ENCODE data around the gene TENT4A. TPM values are rescaled to one million over a fixed set of nuclear protein-coding genes. Genes with fewer than 3 reads are reported as not detected.

Gene TENT4A
- total and polyA plus RNA-seq, 2 of the 13 experiments (the other 11 are each of a cell fraction or from before 2014, with no cell fraction given), result 6.3 to 13.3 TPM

- TF ChIP-seq ZBTB33 (CRISPR knock-in tag; IDR thresholded peaks at IDR 0.05) (no peak), ZNF44 (CRISPR knock-in tag; IDR thresholded peaks at IDR 0.05) (no peak), RELA (CRISPR knock-in tag; IDR thresholded peaks at IDR 0.05) (no peak), ZFAT (CRISPR knock-in tag; conservative IDR thresholded peaks at IDR 0.05) (no peak), SIN3B (IDR thresholded peaks at IDR 0.05; ENCODE audit: low read length) (no peak), HES4 (CRISPR knock-in tag; IDR thresholded peaks at IDR 0.05; ENCODE audit: borderline replicate concordance) (no peak), FOSL2 (CRISPR knock-in tag; IDR thresholded peaks at IDR 0.05) (no peak), ZFP36 (IDR thresholded peaks at IDR 0.05; ENCODE audit: borderline replicate concordance, low read depth, low read length, partially characterized antibody) (no peak), HMG20A (CRISPR knock-in tag; IDR thresholded peaks at IDR 0.05; ENCODE audit: borderline replicate concordance) (no peak)
- TF ChIP-seq, protein P1, sequence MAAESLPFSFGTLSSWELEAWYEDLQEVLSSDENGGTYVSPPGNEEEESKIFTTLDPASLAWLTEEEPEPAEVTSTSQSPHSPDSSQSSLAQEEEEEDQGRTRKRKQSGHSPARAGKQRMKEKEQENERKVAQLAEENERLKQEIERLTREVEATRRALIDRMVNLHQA (CRISPR knock-in tag; IDR thresholded peaks at IDR 0.05), result no peak
- TF ChIP-seq, protein P2, sequence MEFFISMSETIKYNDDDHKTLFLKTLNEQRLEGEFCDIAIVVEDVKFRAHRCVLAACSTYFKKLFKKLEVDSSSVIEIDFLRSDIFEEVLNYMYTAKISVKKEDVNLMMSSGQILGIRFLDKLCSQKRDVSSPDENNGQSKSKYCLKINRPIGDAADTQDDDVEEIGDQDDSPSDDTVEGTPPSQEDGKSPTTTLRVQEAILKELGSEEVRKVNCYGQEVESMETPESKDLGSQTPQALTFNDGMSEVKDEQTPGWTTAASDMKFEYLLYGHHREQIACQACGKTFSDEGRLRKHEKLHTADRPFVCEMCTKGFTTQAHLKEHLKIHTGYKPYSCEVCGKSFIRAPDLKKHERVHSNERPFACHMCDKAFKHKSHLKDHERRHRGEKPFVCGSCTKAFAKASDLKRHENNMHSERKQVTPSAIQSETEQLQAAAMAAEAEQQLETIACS (CRISPR knock-in tag; IDR thresholded peaks at IDR 0.05), result no peak
Observed at GRCh38 chr5:6750951-6751685, 37.9 kb downstream of the TENT4A start (continued).

Data from HepG2 (cell line).